Gastroesophageal sphincter (tissue), 4 donors: ENCODE measurements around the gene ERVH48-1. TPM values are rescaled to one million over a fixed set of nuclear protein-coding genes. Genes with fewer than 3 reads are reported as not detected.

Source experiments
- ATAC-seq: fragments of 150-250 bp; one replicate; pipeline ENCODE4 v1.9.1; 2016; ENCODE audit warnings: mild to moderate bottlenecking, moderate library complexity
- H3K27ac ChIP-seq, 4 donors: fragments of 200-600 bp; sonication (generic) in 3 of 4; 1 replicate in 3 of 4; 2 replicates in 1 of 4; pipeline ENCODE4 v1.5.1; 2016 to 2019
- H3K27me3 ChIP-seq: fragments of 200-600 bp; sonication (generic); one replicate; pipeline ENCODE4 v1.5.1; 2019
- H3K36me3 ChIP-seq, 2 donors: fragments of 200-600 bp; sonication (generic); one replicate each; pipeline ENCODE4 v1.5.1; 2019; ENCODE audit warnings: control low read depth in 1 of 2
- H3K4me1 ChIP-seq, 3 donors: fragments of 200-600 bp; sonication (generic); 1 replicate in 2 of 3; 2 replicates in 1 of 3; pipeline ENCODE4 v1.5.1; 2016 to 2019; ENCODE audit warnings: control low read depth in 2 of 3
- H3K4me3 ChIP-seq, 2 donors: fragments of 200-600 bp; sonication (generic); one replicate each; pipeline ENCODE4 v1.5.1; 2019; ENCODE audit warnings: mild to moderate bottlenecking in 1 of 2, moderate library complexity in 1 of 2
- H3K9me3 ChIP-seq, 3 donors: fragments of 200-600 bp; sonication (generic); one replicate each; pipeline ENCODE4 v1.5.1; 2017 to 2019; ENCODE audit warnings: control low read depth in 2 of 3
- CTCF ChIP-seq, 4 experiments: fragments of 200-600 bp in 2 of 4; fragments of 450-650 bp in 2 of 4; sonication (generic) in 1 of 4; IDR thresholded peaks; one replicate each; pipeline ENCODE4 v1.5.1; 2017 to 2019; ENCODE audit warnings: antibody characterized with exemption in 4 of 4, mild to moderate bottlenecking in 2 of 4, moderate library complexity in 2 of 4
- EP300 ChIP-seq: sonication (generic); formaldehyde crosslinking; IDR thresholded peaks from one replicate; pipeline ENCODE4 v1.6.1; 2017; ENCODE audit warnings: antibody characterized with exemption, mild to moderate bottlenecking
- POLR2A ChIP-seq, 2 donors: fragments of 450-650 bp; IDR thresholded peaks; one replicate each; pipeline ENCODE4 v1.6.1; 2017; ENCODE audit warnings: antibody characterized with exemption in 2 of 2, mild to moderate bottlenecking in 2 of 2, moderate library complexity in 1 of 2
- POLR2AphosphoS5 ChIP-seq: sonication (generic); formaldehyde crosslinking; IDR thresholded peaks from one replicate; pipeline ENCODE4 v1.6.1; 2017; ENCODE audit warnings: antibody characterized with exemption
- WGBS, 2 donors: methylation state at CpG; one replicate each; pipeline ENCODE4 v1.1.5; 2018; ENCODE audit warnings: low coverage in 1 of 2; 5-methylcytosine and 5-hydroxymethylcytosine counted together
- total RNA-seq, 4 donors: library from RNA; depleted of rRNA; stranded (reverse); fragments of >200 nt; gene quantifications; one replicate each; pipeline ENCODE4 v1.1.0, GENCODE V29; 2016

Gene ERVH48-1
- total RNA-seq, 4 donors from 2014 or later = not detected

GRCh38 chr21:42923553-42924432, 1.6 kb downstream of the ERVH48-1 start:
- Histone ChIP-seq H3K4me1 (peaks cover 0 to 12% (median 0%) of the 10 kb centered on the region in 3 donors), H3K27me3 (no peaks in the 10 kb centered on the region), H3K9me3 (no peaks in the 10 kb centered on the region), H3K4me3 (peak overlapping the region in 1 of 2 donors; percentile 22), H3K27ac (peak overlapping the region in 1 of 4 donors; percentile 8), H3K36me3 (no peaks in the 10 kb centered on the region)
- peak; percentile 92 for ATAC-seq
- TF ChIP-seq CTCF (IDR thresholded peaks at IDR 0.05) (peak in 3 of 4 experiments; percentile 83 to 89 (median 86)), EP300 (no peak), POLR2AphosphoS5 (peak; percentile 74), POLR2A (IDR thresholded peaks at IDR 0.05) (no peak)
- WGBS, 2 donors = 17 to 18% methylated on average over 14 to 18 of the region's 18 CpGs

- Histone ChIP-seq H3K9me3 (no peaks in the 10 kb centered on the region), H3K27ac (no peak overlapping the region), H3K4me1 (peaks cover 0 to 12% (median 0%) of the 10 kb centered on the region in 3 donors), H3K36me3 (no peaks in the 10 kb centered on the region), H3K27me3 (no peaks in the 10 kb centered on the region), H3K4me3 (no peak overlapping the region)
- no peak for TF ChIP-seq POLR2A (IDR thresholded peaks at IDR 0.05)
- TF ChIP-seq CTCF (IDR thresholded peaks at IDR 0.05) = no peak
- TF ChIP-seq EP300 = no peak
- TF ChIP-seq POLR2AphosphoS5 = no peak
- no peak for ATAC-seq
- WGBS, 2 donors = 89 to 100% methylated on average over 2 to 8 of the region's 18 CpGs
Measured at GRCh38 chr21:42922918-42923317, 2.5 kb downstream of the ERVH48-1 start.

GRCh38 chr21:42921927-42922326, 3.5 kb downstream of the ERVH48-1 start:
- WGBS, 2 donors = 83 to 100% methylated on average over 2 to 4 of the region's 4 CpGs
- Histone ChIP-seq H3K4me1 (peaks cover 0 to 12% (median 0%) of the 10 kb centered on the region in 3 donors), H3K27ac (no peak overlapping the region), H3K27me3 (no peaks in the 10 kb centered on the region), H3K4me3 (no peak overlapping the region), H3K9me3 (no peaks in the 10 kb centered on the region), H3K36me3 (no peaks in the 10 kb centered on the region)
- no peak for TF ChIP-seq EP300
- no peak for TF ChIP-seq POLR2A (IDR thresholded peaks at IDR 0.05)
- no peak for TF ChIP-seq CTCF (IDR thresholded peaks at IDR 0.05)
- TF ChIP-seq POLR2AphosphoS5 = no peak
- ATAC-seq = no peak

GRCh38 chr21:42918291-42918690, 7.1 kb downstream of the ERVH48-1 start:
- 94 to 98% methylated on average over 5 to 6 of the region's 6 CpGs for WGBS, 2 donors
- no peak for ATAC-seq

More at GRCh38 chr21:42918291-42918690, 7.1 kb downstream of the ERVH48-1 start:
- Histone ChIP-seq H3K4me1 (no peaks in the 10 kb centered on the region), H3K27ac (no peak overlapping the region), H3K4me3 (no peak overlapping the region), H3K36me3 (no peaks in the 10 kb centered on the region), H3K27me3 (no peaks in the 10 kb centered on the region), H3K9me3 (no peaks in the 10 kb centered on the region)
- no peak for TF ChIP-seq EP300
- no peak for TF ChIP-seq POLR2A (IDR thresholded peaks at IDR 0.05)
- TF ChIP-seq CTCF (IDR thresholded peaks at IDR 0.05) = no peak
- no peak for TF ChIP-seq POLR2AphosphoS5
